K562 (cell line): ENCODE results near the gene SHLD1. TPM values are rescaled to one million over a fixed set of nuclear protein-coding genes. Genes with fewer than 3 reads are reported as not detected.

Source experiments
- BRF1 ChIP-seq: IDR thresholded peaks from 3 replicates; pipeline ENCODE4 v1.6.1; 2011; ENCODE audit warnings: borderline replicate concordance, mild to moderate bottlenecking; ENCODE audit not compliant: insufficient read length; ENCODE audit errors: extremely low read depth
- CTBP1 ChIP-seq: fragments of 450-650 bp; IDR thresholded peaks from 2 replicates; pipeline ENCODE4 v1.6.1; 2016; ENCODE audit warnings: borderline replicate concordance
- HSF4 ChIP-seq: fragments of 250-450 bp; sonication (Bioruptor Pico); IDR thresholded peaks from 2 replicates; pipeline ENCODE4 v2.1.2; 2022; ENCODE audit warnings: mild to moderate bottlenecking, moderate library complexity, borderline replicate concordance
- KDM5B ChIP-seq: fragments of 200-600 bp; sonication (generic); IDR thresholded peaks from 2 replicates; pipeline ENCODE4 v1.6.1; 2012; ENCODE audit warnings: low read depth, mild to moderate bottlenecking, moderate library complexity, low read length, control low read depth, inconsistent platforms; ENCODE audit not compliant: insufficient replicate concordance
- NR1H2 ChIP-seq: sonication (generic); formaldehyde crosslinking; IDR thresholded peaks from 2 replicates; pipeline ENCODE4 v1.4.0; 2020; ENCODE audit warnings: mild to moderate bottlenecking, missing genetic modification reagents
- POLR2A ChIP-seq: fragments of 450-650 bp; conservative IDR thresholded peaks from 2 replicates; pipeline ENCODE4 v1.6.1; 2016
- RBM39 ChIP-seq: fragments of 200-400 bp; formaldehyde crosslinking; optimal IDR thresholded peaks from 2 replicates; pipeline ENCODE3; 2018; ENCODE audit warnings: low read depth, low read length
- TAL1 ChIP-seq: fragments of 450-650 bp; IDR thresholded peaks from 2 replicates; pipeline ENCODE4 v1.6.1; 2016; ENCODE audit warnings: mild to moderate bottlenecking
- ZEB2 ChIP-seq: fragments of 450-650 bp; IDR thresholded peaks from 2 replicates; pipeline ENCODE4 v1.6.1; 2016
- ZNF174 ChIP-seq: fragments of 250-450 bp; sonication (Bioruptor Pico); IDR thresholded peaks from 2 replicates; pipeline ENCODE4 v1.4.0; 2020; ENCODE audit warnings: mild to moderate bottlenecking
- ZNF197 ChIP-seq: fragments of 200-800 bp; sonication (Bioruptor generic); IDR thresholded peaks from 2 replicates; pipeline ENCODE4 v1.6.1; 2016; ENCODE audit warnings: low read depth, missing genetic modification characterization, missing compliant biosample characterization
- ZNF212 ChIP-seq: fragments of 450-650 bp; formaldehyde crosslinking; IDR thresholded peaks from 2 replicates; pipeline ENCODE4 v1.4.0; 2020; ENCODE audit warnings: mild to moderate bottlenecking
- ZNF24 ChIP-seq: fragments of 450-650 bp; IDR thresholded peaks from 2 replicates; pipeline ENCODE4 v1.6.1; 2016
- polyA plus RNA-seq, 8 experiments: library from polyadenylated mRNA; depleted of rRNA in 4 of 8; stranded (reverse) in 5 of 8; unstranded in 3 of 8; fragments of >200 nt; fragmentation: Nextera tagmentation in 2 of 8; fragmentation: Illumina TruSeq in 1 of 8; extraction: Ambion mirVana in 2 of 8; extraction: Trizol in 1 of 8; gene quantifications; 2 replicates each; pipeline versions ENCODE4 v1.2.1 to v1.2.3, GENCODE V29; 2011 to 2014; ENCODE audit warnings: inconsistent platforms in 1 of 8, missing spikeins in 1 of 8
- total RNA-seq, 7 experiments: library from RNA; depleted of rRNA in 6 of 7; stranded (reverse); fragments of >200 nt in 6 of 7; fragmentation: Illumina TruSeq in 2 of 7; extraction: Trizol in 2 of 7; gene quantifications; 2 replicates each; pipeline versions ENCODE4 v1.2.1 to v1.2.3, GENCODE V29; 2011 to 2021; ENCODE audit warnings: low replicate concordance in 1 of 7
- TF ChIP-seq, protein P1 (sequence below), 2 experiments: IDR thresholded peaks in 1 of 2; conservative IDR thresholded peaks in 1 of 2; 2 replicates each; pipeline ENCODE4 v1.6.1; 2016; ENCODE audit warnings: low read depth in 2 of 2, mild to moderate bottlenecking in 1 of 2, missing compliant biosample characterization in 1 of 2, missing genetic modification characterization in 1 of 2, moderate library complexity in 1 of 2
- TF ChIP-seq, protein P2 (sequence below): sonication (generic); formaldehyde crosslinking; IDR thresholded peaks from 2 replicates; pipeline ENCODE4 v1.8.1; 2023; ENCODE audit warnings: mild to moderate bottlenecking, missing genetic modification reagents
- TF ChIP-seq, protein P3 (sequence below): sonication (generic); formaldehyde crosslinking; IDR thresholded peaks from 2 replicates; pipeline ENCODE4 v1.8.1; 2023; ENCODE audit warnings: mild to moderate bottlenecking, missing genetic modification reagents
- TF ChIP-seq, protein P4 (sequence below): fragments of 450-650 bp; IDR thresholded peaks from 2 replicates; pipeline ENCODE4 v1.6.1; 2017; ENCODE audit warnings: mild to moderate bottlenecking, moderate library complexity
- TF ChIP-seq, protein P5 (sequence below): fragments of 250-450 bp; sonication (Bioruptor Pico); IDR thresholded peaks from 2 replicates; pipeline ENCODE4 v1.8.0; 2022; ENCODE audit warnings: moderate library complexity, mild to moderate bottlenecking, inconsistent platforms
- TF ChIP-seq, protein P6 (sequence below): sonication (generic); formaldehyde crosslinking; IDR thresholded peaks from 2 replicates; pipeline ENCODE4 v1.4.0; 2020; ENCODE audit warnings: mild to moderate bottlenecking, missing genetic modification reagents

The SHLD1 gene
- total and polyA plus RNA-seq, 9 of the 15 experiments (the other 6 are each of a cell fraction or from before 2014, with no cell fraction given) = 3.7 to 21.6 (median 8.2) TPM

DNA sequence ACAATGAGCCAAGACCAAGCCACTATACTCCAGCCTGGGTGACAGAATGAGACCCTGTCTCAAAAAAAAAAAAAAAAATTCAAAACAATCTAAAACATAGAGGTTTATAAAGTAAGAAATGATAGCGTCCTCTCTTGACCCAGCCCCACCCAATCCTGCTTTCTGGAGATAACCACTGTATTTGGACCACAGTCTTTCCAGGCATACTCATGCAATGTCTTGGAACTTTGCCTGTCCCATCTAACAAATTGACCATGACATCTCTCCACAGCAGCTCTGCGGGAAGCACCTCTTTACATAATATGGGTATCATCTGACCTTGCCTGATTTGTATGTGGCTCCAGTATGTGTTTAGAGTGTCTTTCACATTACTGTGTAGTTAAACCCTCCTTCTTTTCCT lies 9.1 kb upstream of the SHLD1 start (continued):
- TF ChIP-seq, protein P1, sequence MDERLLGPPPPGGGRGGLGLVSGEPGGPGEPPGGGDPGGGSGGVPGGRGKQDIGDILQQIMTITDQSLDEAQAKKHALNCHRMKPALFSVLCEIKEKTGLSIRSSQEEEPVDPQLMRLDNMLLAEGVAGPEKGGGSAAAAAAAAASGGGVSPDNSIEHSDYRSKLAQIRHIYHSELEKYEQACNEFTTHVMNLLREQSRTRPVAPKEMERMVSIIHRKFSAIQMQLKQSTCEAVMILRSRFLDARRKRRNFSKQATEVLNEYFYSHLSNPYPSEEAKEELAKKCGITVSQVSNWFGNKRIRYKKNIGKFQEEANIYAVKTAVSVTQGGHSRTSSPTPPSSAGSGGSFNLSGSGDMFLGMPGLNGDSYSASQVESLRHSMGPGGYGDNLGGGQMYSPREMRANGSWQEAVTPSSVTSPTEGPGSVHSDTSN (CRISPR knock-in tag; IDR thresholded peaks at IDR 0.05; ENCODE audit: low read depth) = no peak
- TF ChIP-seq, protein P1 (tag; conservative IDR thresholded peaks at IDR 0.05; ENCODE audit: low read depth) = 0 out of 2 replicates have a peak, but pooled peaks have one; percentile 34
- TF ChIP-seq BRF1 = no peak
- no peak for TF ChIP-seq RBM39
- no peak for TF ChIP-seq ZNF24
- TF ChIP-seq NR1H2 (CRISPR knock-in tag) = no peak
- TF ChIP-seq KDM5B = no peak
- TF ChIP-seq CTBP1 = peak; percentile 89
- TF ChIP-seq, protein P2, sequence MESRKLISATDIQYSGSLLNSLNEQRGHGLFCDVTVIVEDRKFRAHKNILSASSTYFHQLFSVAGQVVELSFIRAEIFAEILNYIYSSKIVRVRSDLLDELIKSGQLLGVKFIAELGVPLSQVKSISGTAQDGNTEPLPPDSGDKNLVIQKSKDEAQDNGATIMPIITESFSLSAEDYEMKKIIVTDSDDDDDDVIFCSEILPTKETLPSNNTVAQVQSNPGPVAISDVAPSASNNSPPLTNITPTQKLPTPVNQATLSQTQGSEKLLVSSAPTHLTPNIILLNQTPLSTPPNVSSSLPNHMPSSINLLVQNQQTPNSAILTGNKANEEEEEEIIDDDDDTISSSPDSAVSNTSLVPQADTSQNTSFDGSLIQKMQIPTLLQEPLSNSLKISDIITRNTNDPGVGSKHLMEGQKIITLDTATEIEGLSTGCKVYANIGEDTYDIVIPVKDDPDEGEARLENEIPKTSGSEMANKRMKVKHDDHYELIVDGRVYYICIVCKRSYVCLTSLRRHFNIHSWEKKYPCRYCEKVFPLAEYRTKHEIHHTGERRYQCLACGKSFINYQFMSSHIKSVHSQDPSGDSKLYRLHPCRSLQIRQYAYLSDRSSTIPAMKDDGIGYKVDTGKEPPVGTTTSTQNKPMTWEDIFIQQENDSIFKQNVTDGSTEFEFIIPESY (CRISPR knock-in tag) = no peak
- TF ChIP-seq HSF4 (CRISPR knock-in tag) = no peak
- TF ChIP-seq POLR2A = no peak
- TF ChIP-seq, protein P3, sequence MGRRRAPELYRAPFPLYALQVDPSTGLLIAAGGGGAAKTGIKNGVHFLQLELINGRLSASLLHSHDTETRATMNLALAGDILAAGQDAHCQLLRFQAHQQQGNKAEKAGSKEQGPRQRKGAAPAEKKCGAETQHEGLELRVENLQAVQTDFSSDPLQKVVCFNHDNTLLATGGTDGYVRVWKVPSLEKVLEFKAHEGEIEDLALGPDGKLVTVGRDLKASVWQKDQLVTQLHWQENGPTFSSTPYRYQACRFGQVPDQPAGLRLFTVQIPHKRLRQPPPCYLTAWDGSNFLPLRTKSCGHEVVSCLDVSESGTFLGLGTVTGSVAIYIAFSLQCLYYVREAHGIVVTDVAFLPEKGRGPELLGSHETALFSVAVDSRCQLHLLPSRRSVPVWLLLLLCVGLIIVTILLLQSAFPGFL (CRISPR knock-in tag) = no peak
- TF ChIP-seq, protein P4, sequence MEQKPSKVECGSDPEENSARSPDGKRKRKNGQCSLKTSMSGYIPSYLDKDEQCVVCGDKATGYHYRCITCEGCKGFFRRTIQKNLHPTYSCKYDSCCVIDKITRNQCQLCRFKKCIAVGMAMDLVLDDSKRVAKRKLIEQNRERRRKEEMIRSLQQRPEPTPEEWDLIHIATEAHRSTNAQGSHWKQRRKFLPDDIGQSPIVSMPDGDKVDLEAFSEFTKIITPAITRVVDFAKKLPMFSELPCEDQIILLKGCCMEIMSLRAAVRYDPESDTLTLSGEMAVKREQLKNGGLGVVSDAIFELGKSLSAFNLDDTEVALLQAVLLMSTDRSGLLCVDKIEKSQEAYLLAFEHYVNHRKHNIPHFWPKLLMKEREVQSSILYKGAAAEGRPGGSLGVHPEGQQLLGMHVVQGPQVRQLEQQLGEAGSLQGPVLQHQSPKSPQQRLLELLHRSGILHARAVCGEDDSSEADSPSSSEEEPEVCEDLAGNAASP = peak; percentile 50; the same call in 1 of the 2 replicates
- TF ChIP-seq TAL1 = peak; percentile 81
- peak; percentile 63; the same call in 1 of the 2 replicates for TF ChIP-seq ZEB2
- no peak for TF ChIP-seq ZNF174
- TF ChIP-seq, protein P5, sequence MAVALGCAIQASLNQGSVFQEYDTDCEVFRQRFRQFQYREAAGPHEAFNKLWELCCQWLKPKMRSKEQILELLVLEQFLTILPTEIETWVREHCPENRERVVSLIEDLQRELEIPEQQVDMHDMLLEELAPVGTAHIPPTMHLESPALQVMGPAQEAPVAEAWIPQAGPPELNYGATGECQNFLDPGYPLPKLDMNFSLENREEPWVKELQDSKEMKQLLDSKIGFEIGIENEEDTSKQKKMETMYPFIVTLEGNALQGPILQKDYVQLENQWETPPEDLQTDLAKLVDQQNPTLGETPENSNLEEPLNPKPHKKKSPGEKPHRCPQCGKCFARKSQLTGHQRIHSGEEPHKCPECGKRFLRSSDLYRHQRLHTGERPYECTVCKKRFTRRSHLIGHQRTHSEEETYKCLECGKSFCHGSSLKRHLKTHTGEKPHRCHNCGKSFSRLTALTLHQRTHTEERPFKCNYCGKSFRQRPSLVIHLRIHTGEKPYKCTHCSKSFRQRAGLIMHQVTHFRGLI (CRISPR knock-in tag) = no peak
- TF ChIP-seq, protein P6, sequence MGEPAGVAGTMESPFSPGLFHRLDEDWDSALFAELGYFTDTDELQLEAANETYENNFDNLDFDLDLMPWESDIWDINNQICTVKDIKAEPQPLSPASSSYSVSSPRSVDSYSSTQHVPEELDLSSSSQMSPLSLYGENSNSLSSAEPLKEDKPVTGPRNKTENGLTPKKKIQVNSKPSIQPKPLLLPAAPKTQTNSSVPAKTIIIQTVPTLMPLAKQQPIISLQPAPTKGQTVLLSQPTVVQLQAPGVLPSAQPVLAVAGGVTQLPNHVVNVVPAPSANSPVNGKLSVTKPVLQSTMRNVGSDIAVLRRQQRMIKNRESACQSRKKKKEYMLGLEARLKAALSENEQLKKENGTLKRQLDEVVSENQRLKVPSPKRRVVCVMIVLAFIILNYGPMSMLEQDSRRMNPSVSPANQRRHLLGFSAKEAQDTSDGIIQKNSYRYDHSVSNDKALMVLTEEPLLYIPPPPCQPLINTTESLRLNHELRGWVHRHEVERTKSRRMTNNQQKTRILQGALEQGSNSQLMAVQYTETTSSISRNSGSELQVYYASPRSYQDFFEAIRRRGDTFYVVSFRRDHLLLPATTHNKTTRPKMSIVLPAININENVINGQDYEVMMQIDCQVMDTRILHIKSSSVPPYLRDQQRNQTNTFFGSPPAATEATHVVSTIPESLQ (CRISPR knock-in tag) = no peak
- TF ChIP-seq ZNF212 (CRISPR knock-in tag) = no peak
- no peak for TF ChIP-seq ZNF197 (CRISPR knock-in tag)
